HL-60 (cell line): ENCODE results near the gene SCAF8.
"Not testable (repeated sequence)": the region's sequence is repeated elsewhere in the genome, so short reads cannot be mapped to it uniquely, and the experiment has no call there.

Experiments
- DNase-seq, 2 experiments: peaks; one replicate each; pipeline ENCODE4 v3.0.0-alpha.2; 2010 to 2020; ENCODE audit warnings: low read depth in 1 of 2, low spot score in 1 of 2
- H3K27ac ChIP-seq: fragments of 250-450 bp; sonication (Bioruptor Pico); replicated peaks from 2 replicates; pipeline ENCODE4 v1.5.1; 2020; ENCODE audit warnings: mild to moderate bottlenecking, moderate library complexity
- H3K27me3 ChIP-seq: fragments of 250-450 bp; sonication (Bioruptor Pico); 2 replicates; pipeline ENCODE4 v1.5.1; 2021; ENCODE audit warnings: mild to moderate bottlenecking, moderate library complexity; ENCODE audit not compliant: insufficient read depth, poor library complexity, severe bottlenecking
- H3K4me3 ChIP-seq: replicated peaks from 2 replicates; pipeline ENCODE4 v1.5.1; 2011; ENCODE audit warnings: mild to moderate bottlenecking, control low read depth, low read length; ENCODE audit not compliant: insufficient read depth
- CTCF ChIP-seq: IDR thresholded peaks from one replicate; pipeline ENCODE4 v1.5.1; 2011; ENCODE audit warnings: low read length, control low read depth, inconsistent platforms; ENCODE audit not compliant: insufficient read depth
- GABPA ChIP-seq: IDR thresholded peaks from 2 replicates; pipeline ENCODE4 v1.6.1; 2012; ENCODE audit warnings: low read depth
- POLR2AphosphoS5 ChIP-seq: IDR thresholded peaks from 2 replicates; pipeline ENCODE4 v1.6.1; 2012; ENCODE audit warnings: low read depth
- SPI1 ChIP-seq: IDR thresholded peaks from 2 replicates; pipeline ENCODE4 v1.6.1; 2012; ENCODE audit warnings: low read depth, mild to moderate bottlenecking, borderline replicate concordance
- TF ChIP-seq, protein P1 (sequence below): IDR thresholded peaks from 2 replicates; pipeline ENCODE4 v1.6.1; 2012; ENCODE audit warnings: low read depth; ENCODE audit not compliant: insufficient replicate concordance

Gene SCAF8

DNA sequence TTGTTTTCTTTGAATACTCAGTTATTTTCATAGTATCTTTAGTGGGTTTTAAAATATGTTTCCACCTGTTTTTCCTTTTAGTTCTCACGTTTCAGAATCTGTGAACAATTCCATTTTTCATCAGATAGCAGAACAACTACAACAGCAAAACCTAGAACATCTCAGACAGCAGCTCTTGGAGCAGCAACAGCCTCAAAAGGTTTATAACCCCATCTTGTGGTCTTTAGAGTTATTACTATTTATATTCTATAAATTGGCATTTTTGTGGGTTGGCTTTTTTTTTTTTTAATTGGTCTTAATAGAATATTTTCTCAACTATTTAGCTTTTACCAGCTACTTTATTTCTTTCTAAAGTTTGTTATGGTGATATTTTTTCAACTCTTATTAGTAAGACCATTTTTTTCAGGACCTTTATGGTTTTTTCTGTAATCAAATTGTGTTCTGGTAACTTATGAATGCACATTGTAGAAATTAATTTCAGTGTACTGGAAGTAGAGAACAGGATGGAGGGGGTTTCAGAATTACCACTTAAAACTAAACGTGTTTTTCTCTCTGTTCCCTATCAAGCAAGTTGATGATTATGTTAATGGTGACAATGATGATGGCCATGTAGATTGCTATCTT, 72.2 kb downstream of the SCAF8 start:
- peak in 1 of 2 experiments; percentile 4 for DNase-seq
- Histone ChIP-seq H3K27ac (no peak overlapping the region), H3K4me3 (no peak overlapping the region), H3K27me3 (no peaks in the 10 kb centered on the region)
- TF ChIP-seq POLR2AphosphoS5 (no peak), CTCF (no peak), SPI1 (no peak), GABPA (no peak)
- TF ChIP-seq, protein P1, sequence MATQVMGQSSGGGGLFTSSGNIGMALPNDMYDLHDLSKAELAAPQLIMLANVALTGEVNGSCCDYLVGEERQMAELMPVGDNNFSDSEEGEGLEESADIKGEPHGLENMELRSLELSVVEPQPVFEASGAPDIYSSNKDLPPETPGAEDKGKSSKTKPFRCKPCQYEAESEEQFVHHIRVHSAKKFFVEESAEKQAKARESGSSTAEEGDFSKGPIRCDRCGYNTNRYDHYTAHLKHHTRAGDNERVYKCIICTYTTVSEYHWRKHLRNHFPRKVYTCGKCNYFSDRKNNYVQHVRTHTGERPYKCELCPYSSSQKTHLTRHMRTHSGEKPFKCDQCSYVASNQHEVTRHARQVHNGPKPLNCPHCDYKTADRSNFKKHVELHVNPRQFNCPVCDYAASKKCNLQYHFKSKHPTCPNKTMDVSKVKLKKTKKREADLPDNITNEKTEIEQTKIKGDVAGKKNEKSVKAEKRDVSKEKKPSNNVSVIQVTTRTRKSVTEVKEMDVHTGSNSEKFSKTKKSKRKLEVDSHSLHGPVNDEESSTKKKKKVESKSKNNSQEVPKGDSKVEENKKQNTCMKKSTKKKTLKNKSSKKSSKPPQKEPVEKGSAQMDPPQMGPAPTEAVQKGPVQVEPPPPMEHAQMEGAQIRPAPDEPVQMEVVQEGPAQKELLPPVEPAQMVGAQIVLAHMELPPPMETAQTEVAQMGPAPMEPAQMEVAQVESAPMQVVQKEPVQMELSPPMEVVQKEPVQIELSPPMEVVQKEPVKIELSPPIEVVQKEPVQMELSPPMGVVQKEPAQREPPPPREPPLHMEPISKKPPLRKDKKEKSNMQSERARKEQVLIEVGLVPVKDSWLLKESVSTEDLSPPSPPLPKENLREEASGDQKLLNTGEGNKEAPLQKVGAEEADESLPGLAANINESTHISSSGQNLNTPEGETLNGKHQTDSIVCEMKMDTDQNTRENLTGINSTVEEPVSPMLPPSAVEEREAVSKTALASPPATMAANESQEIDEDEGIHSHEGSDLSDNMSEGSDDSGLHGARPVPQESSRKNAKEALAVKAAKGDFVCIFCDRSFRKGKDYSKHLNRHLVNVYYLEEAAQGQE, result no peak

- DNase-seq, result no peak
- Histone ChIP-seq H3K27ac (no peak overlapping the region), H3K4me3 (no peak overlapping the region), H3K27me3 (no peaks in the 10 kb centered on the region)
- TF ChIP-seq POLR2AphosphoS5, result no peak
- TF ChIP-seq, protein P1, result no peak
- TF ChIP-seq GABPA, result no peak
- TF ChIP-seq SPI1, result no peak
- no peak for TF ChIP-seq CTCF
Measured at GRCh38 chr6:154806804-154807203, 73.6 kb downstream of the SCAF8 start.

GRCh38 chr6:154811663-154812062, 78.4 kb downstream of the SCAF8 start:
- not testable (repeated sequence) for H3K27ac ChIP-seq, DNase-seq, H3K27me3 ChIP-seq, H3K4me3 ChIP-seq

DNA sequence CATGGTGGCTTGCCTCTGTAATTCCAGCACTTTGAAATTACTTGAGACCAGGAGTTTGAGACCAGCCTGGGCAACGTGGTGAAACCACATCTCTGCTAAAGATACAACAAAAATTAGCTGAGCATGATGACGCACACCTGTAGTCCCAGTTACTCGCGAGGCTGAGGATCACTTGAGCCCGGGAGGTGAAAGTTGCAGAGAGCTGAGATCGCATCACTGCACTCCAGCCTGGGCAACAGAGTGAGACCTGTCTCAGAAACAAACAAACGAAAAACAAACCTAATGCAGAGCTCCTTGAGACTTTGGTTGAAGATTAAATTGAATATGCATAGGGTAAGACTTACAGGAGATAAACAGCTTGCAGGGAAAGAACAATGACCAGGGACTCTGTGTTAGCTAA, 80.8 kb downstream of the SCAF8 start:
- TF ChIP-seq GABPA (no peak), SPI1 (no peak), CTCF (no peak), POLR2AphosphoS5 (no peak)
- TF ChIP-seq, protein P1, result no peak
- no peaks in the 10 kb centered on the region for H3K27me3 ChIP-seq
- H3K27ac ChIP-seq, result no peak overlapping the region
- no peak for DNase-seq
- H3K4me3 ChIP-seq, result no peak overlapping the region
